Heart left ventricle (tissue), 13 donors: ENCODE measurements around the gene MEX3D.

Experiments
- CTCF ChIP-seq, 12 donors: fragments of 200-600 bp; sonication (generic) in 4 of 12; IDR thresholded peaks; one replicate each; pipeline versions ENCODE4 v1.5.0 to v1.8.0; 2018 to 2022; ENCODE audit warnings: antibody characterized with exemption in 12 of 12, mild to moderate bottlenecking in 5 of 12
- POLR2A ChIP-seq, 2 donors: fragments of 450-650 bp; IDR thresholded peaks; one replicate each; pipeline ENCODE4 v1.6.1; 2017; ENCODE audit warnings: antibody characterized with exemption in 2 of 2, mild to moderate bottlenecking in 2 of 2, moderate library complexity in 2 of 2
- donor health status: ischemic (EF 13 %, LVEDD 7.1; RV severe dilation, severe dysfunction).
- donor health status: DM: no; HTN: yes; CAD: no.
- donor health status: DM: no; HTN: no; CAD: no.
- donor health status: ischemic (EF 25% LVEDD 6.9; RV normal size, moderate dysfunction).
- donor health status: ischemic (EF 25% LVEDD 5.7; RV mildly dilated, moderate dysfunction).
- donor health status: ischemic (EF 35%, LVEDD 5.7; RV mildly dilated, moderate dysfunction).
- donor health status: nonischemic (EF 11% LVEDD 7.7; RV severe dilation, severe dysfunction).
- donor health status: DM: yes; HTN: yes; CAD: no.
- donor health status: PGD.
- donor health status: ischemic (EF 29% LVEDD 5.4; RV normal size, mild dysfunction).
- donor health status: nonischemic (EF 23%, LVEDD 6.1; RV moderate dilation, normal function).

- no peak for TF ChIP-seq CTCF (IDR thresholded peaks at IDR 0.05)
- TF ChIP-seq POLR2A (IDR thresholded peaks at IDR 0.05) = no peak
These were observed 58.3 kb downstream of the MEX3D start for GRCh38 chr19:1509602-1510441.
